ENCODE data around the gene TMEM134.

The TMEM134 gene

GRCh38 chr11:67458266-67458665, 10.8 kb downstream of the TMEM134 start:
- Histone ChIP-seq H3K9ac (ENCODE audit: low read length) (peak overlapping the region; percentile 64; the same call in 1 of the 2 replicates), H4K20me1 (ENCODE audit: insufficient read depth, low read length) (no peaks in the 10 kb centered on the region), H3K27me3 (ENCODE audit: insufficient read depth, low read length) (no peaks in the 10 kb centered on the region), H3K4me3 (ENCODE audit: low read depth, low read length, poor library complexity, severe bottlenecking) (no peak overlapping the region), H3K79me2 (ENCODE audit: insufficient read depth, low read length) (no peaks in the 10 kb centered on the region), H2AFZ (ENCODE audit: low read length) (no peak overlapping the region), H3K36me3 (ENCODE audit: insufficient read depth, low read length) (no peaks in the 10 kb centered on the region), H3K27ac (ENCODE audit: low read depth, low read length, poor library complexity, severe bottlenecking) (peak overlapping the region; percentile 99), H3K4me2 (ENCODE audit: low read length) (peak overlapping the region; percentile 79; the same call in 1 of the 2 replicates), H3K4me1 (ENCODE audit: insufficient read depth, low read length, severe bottlenecking) (peaks cover 39% of the 10 kb centered on the region), H3K9me2 (ENCODE audit: low read depth, low read length) (no peaks in the 10 kb centered on the region), H3F3A (ENCODE audit: insufficient read depth, low read length) (peaks cover 11% of the 10 kb centered on the region; the same call in 1 of the 2 replicates), H3K9me3 (ENCODE audit: low read length) (no peaks in the 10 kb centered on the region)
- no peak for TF ChIP-seq CTCF (IDR thresholded peaks at IDR 0.05; ENCODE audit: low read length)
- no peak for TF ChIP-seq EZH2 (IDR thresholded peaks at IDR 0.05; ENCODE audit: borderline replicate concordance, low read length)

GRCh38 chr11:67457453-67457852, 11.6 kb downstream of the TMEM134 start:
- no peaks in the 10 kb centered on the region for H3K79me2 ChIP-seq (ENCODE audit: insufficient read depth, low read length)

GRCh38 chr11:67456068-67456705, 12.9 kb downstream of the TMEM134 start:
- Histone ChIP-seq H3K9me2 (ENCODE audit: low read depth, low read length) (no peaks in the 10 kb centered on the region), H3K9ac (ENCODE audit: low read length) (no peak overlapping the region), H3K4me2 (ENCODE audit: low read length) (no peak overlapping the region), H4K20me1 (ENCODE audit: insufficient read depth, low read length) (no peaks in the 10 kb centered on the region), H3K36me3 (ENCODE audit: insufficient read depth, low read length) (no peaks in the 10 kb centered on the region), H3K79me2 (ENCODE audit: insufficient read depth, low read length) (no peaks in the 10 kb centered on the region), H2AFZ (ENCODE audit: low read length) (no peak overlapping the region), H3F3A (ENCODE audit: insufficient read depth, low read length) (peaks cover 8% of the 10 kb centered on the region; the same call in 1 of the 2 replicates), H3K27ac (ENCODE audit: low read depth, low read length, poor library complexity, severe bottlenecking) (no peak overlapping the region), H3K4me1 (ENCODE audit: insufficient read depth, low read length, severe bottlenecking) (peaks cover 30% of the 10 kb centered on the region), H3K27me3 (ENCODE audit: insufficient read depth, low read length) (no peaks in the 10 kb centered on the region), H3K4me3 (ENCODE audit: low read depth, low read length, poor library complexity, severe bottlenecking) (no peak overlapping the region), H3K9me3 (ENCODE audit: low read length) (no peaks in the 10 kb centered on the region)
- TF ChIP-seq EZH2 (IDR thresholded peaks at IDR 0.05; ENCODE audit: borderline replicate concordance, low read length) (no peak), CTCF (IDR thresholded peaks at IDR 0.05; ENCODE audit: low read length) (no peak)

More at GRCh38 chr11:67457453-67457852, 11.6 kb downstream of the TMEM134 start:
- Histone ChIP-seq H3K4me3 (ENCODE audit: low read depth, low read length, poor library complexity, severe bottlenecking) (no peak overlapping the region), H3K4me2 (ENCODE audit: low read length) (no peak overlapping the region), H3K36me3 (ENCODE audit: insufficient read depth, low read length) (no peaks in the 10 kb centered on the region), H3K27me3 (ENCODE audit: insufficient read depth, low read length) (no peaks in the 10 kb centered on the region), H3K9me2 (ENCODE audit: low read depth, low read length) (no peaks in the 10 kb centered on the region), H3K4me1 (ENCODE audit: insufficient read depth, low read length, severe bottlenecking) (peaks cover 39% of the 10 kb centered on the region), H4K20me1 (ENCODE audit: insufficient read depth, low read length) (no peaks in the 10 kb centered on the region), H3K9ac (ENCODE audit: low read length) (no peak overlapping the region), H3F3A (ENCODE audit: insufficient read depth, low read length) (peaks cover 11% of the 10 kb centered on the region; the same call in 1 of the 2 replicates), H2AFZ (ENCODE audit: low read length) (no peak overlapping the region), H3K9me3 (ENCODE audit: low read length) (no peaks in the 10 kb centered on the region), H3K27ac (ENCODE audit: low read depth, low read length, poor library complexity, severe bottlenecking) (no peak overlapping the region)
- TF ChIP-seq CTCF (IDR thresholded peaks at IDR 0.05; ENCODE audit: low read length) (no peak), EZH2 (IDR thresholded peaks at IDR 0.05; ENCODE audit: borderline replicate concordance, low read length) (no peak)
